GM23338 (cell line): Measurements from ENCODE around the gene FCHSD2. TPM values are rescaled to one million over a fixed set of nuclear protein-coding genes. Genes with fewer than 3 reads are reported as not detected.

Experiments used
- ATAC-seq: fragments of 200-7000 bp; cut with Tn5 transposase; 3 replicates; pipeline ENCODE4 v1.9.1; 2020
- DNase-seq: peaks from one replicate; pipeline ENCODE4 v3.0.0-alpha.2; 2015; ENCODE audit warnings: low spot score
- H2AFZ ChIP-seq: fragments of 200-600 bp; sonication (generic); 2 replicates; pipeline ENCODE4 v1.8.0; 2016; ENCODE audit warnings: antibody characterized with exemption, mild to moderate bottlenecking, moderate library complexity
- H3F3A ChIP-seq: fragments of 200-600 bp; sonication (generic); replicated peaks from 2 replicates; pipeline ENCODE4 v1.8.0; 2017; ENCODE audit warnings: antibody characterized with exemption, mixed run types, low read depth
- H3K27ac ChIP-seq: fragments of 200-600 bp; sonication (generic); 2 replicates; pipeline ENCODE4 v1.6.1; 2016; ENCODE audit warnings: low read depth
- H3K27me3 ChIP-seq: fragments of 200-600 bp; sonication (generic); 2 replicates; pipeline ENCODE4 v1.8.0; 2016; ENCODE audit warnings: mild to moderate bottlenecking, mixed run types, moderate library complexity; ENCODE audit not compliant: insufficient read depth
- H3K36me3 ChIP-seq: fragments of 200-600 bp; sonication (generic); 2 replicates; pipeline ENCODE4 v1.8.0; 2016; ENCODE audit warnings: mild to moderate bottlenecking; ENCODE audit not compliant: insufficient read depth
- H3K4me1 ChIP-seq: fragments of 200-600 bp; sonication (generic); 2 replicates; pipeline ENCODE4 v1.8.0; 2016; ENCODE audit warnings: mild to moderate bottlenecking, moderate library complexity; ENCODE audit not compliant: insufficient read depth
- H3K4me2 ChIP-seq: fragments of 200-600 bp; sonication (generic); 2 replicates; pipeline ENCODE4 v1.7.1; 2017; ENCODE audit warnings: mixed run types
- H3K4me3 ChIP-seq: fragments of 200-600 bp; sonication (generic); 2 replicates; pipeline ENCODE4 v1.6.1; 2016; ENCODE audit warnings: mixed run types
- H3K79me2 ChIP-seq: fragments of 200-600 bp; sonication (generic); replicated peaks from 2 replicates; pipeline ENCODE4 v1.8.0; 2017; ENCODE audit warnings: mild to moderate bottlenecking; ENCODE audit not compliant: insufficient read depth
- H3K9me2 ChIP-seq: fragments of 200-600 bp; sonication (generic); 2 replicates; pipeline ENCODE4 v1.8.0; 2017; ENCODE audit not compliant: insufficient read depth
- H4K20me1 ChIP-seq: fragments of 200-600 bp; sonication (generic); replicated peaks from 2 replicates; pipeline ENCODE4 v1.8.0; 2017; ENCODE audit warnings: mild to moderate bottlenecking; ENCODE audit not compliant: insufficient read depth
- H3K27ac Mint-ChIP-seq: 2 replicates; pipeline ENCODE4 v1.8.0; 2020; ENCODE audit warnings: inconsistent platforms, mild to moderate bottlenecking, moderate library complexity, mixed read lengths
- H3K27me3 Mint-ChIP-seq: 3 replicates; pipeline ENCODE4 v1.8.0; 2022; ENCODE audit warnings: low read depth, mild to moderate bottlenecking, moderate library complexity, mixed read lengths, inconsistent platforms; ENCODE audit not compliant: insufficient read depth, poor library complexity
- H3K36me3 Mint-ChIP-seq: 3 replicates; pipeline ENCODE4 v1.8.0; 2021; ENCODE audit warnings: low read depth, mild to moderate bottlenecking, inconsistent platforms, moderate library complexity, mixed read lengths
- H3K4me1 Mint-ChIP-seq: 3 replicates; pipeline ENCODE4 v1.8.0; 2020; ENCODE audit warnings: mild to moderate bottlenecking, inconsistent platforms, mixed read lengths
- H3K4me3 Mint-ChIP-seq: 3 replicates; pipeline ENCODE4 v1.8.0; 2021; ENCODE audit warnings: moderate library complexity, mild to moderate bottlenecking, inconsistent platforms, mixed read lengths
- H3K9me3 Mint-ChIP-seq: 3 replicates; pipeline ENCODE4 v1.8.0; 2020; ENCODE audit warnings: moderate library complexity, mild to moderate bottlenecking, inconsistent platforms, mixed read lengths
- CREB1 ChIP-seq: fragments of 250-450 bp; sonication (Bioruptor Pico); IDR thresholded peaks from 2 replicates; pipeline ENCODE4 v1.5.0; 2020; ENCODE audit warnings: low read depth, mild to moderate bottlenecking, moderate library complexity
- CTCF ChIP-seq, 2 experiments: fragments of 200-600 bp in 1 of 2; sonication (generic) in 1 of 2; conservative IDR thresholded peaks; 2 replicates each; pipeline versions ENCODE4 v1.5.1 to v1.6.1; 2016 to 2017; ENCODE audit warnings: antibody characterized with exemption in 2 of 2, low read depth in 2 of 2, mild to moderate bottlenecking in 2 of 2, moderate library complexity in 1 of 2
- ETS1 ChIP-seq: IDR thresholded peaks from 2 replicates; pipeline ENCODE4 v1.6.1; 2016; ENCODE audit warnings: antibody characterized with exemption
- EZH2phosphoT487 ChIP-seq: fragments of 200-600 bp; sonication (generic); IDR thresholded peaks from one replicate; pipeline ENCODE4 v1.8.1; 2018; ENCODE audit warnings: antibody characterized with exemption; ENCODE audit not compliant: unreplicated experiment
- NANOG ChIP-seq: IDR thresholded peaks from 2 replicates; pipeline ENCODE4 v1.6.1; 2016; ENCODE audit warnings: antibody characterized with exemption, borderline replicate concordance
- REST ChIP-seq: IDR thresholded peaks from one replicate; pipeline ENCODE4 v1.6.1; 2018; ENCODE audit warnings: antibody characterized with exemption; ENCODE audit not compliant: unreplicated experiment
- STAT1 ChIP-seq: IDR thresholded peaks from one replicate; pipeline ENCODE4 v1.6.1; 2016; ENCODE audit warnings: antibody characterized with exemption; ENCODE audit not compliant: unreplicated experiment
- ZNF331 ChIP-seq: fragments of 250-450 bp; sonication (Bioruptor Pico); IDR thresholded peaks from 2 replicates; pipeline ENCODE4 v1.5.0; 2020; ENCODE audit warnings: low read depth, mild to moderate bottlenecking, moderate library complexity
- ZNF462 ChIP-seq: fragments of 250-450 bp; sonication (Bioruptor Pico); IDR thresholded peaks from 2 replicates; pipeline ENCODE4 v1.5.0; 2020; ENCODE audit warnings: mild to moderate bottlenecking, moderate library complexity
- polyA plus RNA-seq: library from polyadenylated mRNA; unstranded; fragments of >200 nt; fragmentation: Nextera tagmentation; extraction: Ambion mirVana; gene quantifications from 2 replicates; pipeline ENCODE4 v1.2.1, GENCODE V29; 2016
- total RNA-seq: library from RNA; depleted of rRNA; stranded (reverse); fragments of >200 nt; shearing (Covaris generic); gene quantifications from 2 replicates; pipeline ENCODE4 v1.2.3, GENCODE V29; 2014

The FCHSD2 gene
- total and polyA plus RNA-seq, 2 experiments from 2014 or later = 3.6 to 5.2 TPM

- Histone ChIP-seq H4K20me1 (no peaks in the 10 kb centered on the region), H3K4me1 (peaks cover 13% of the 10 kb centered on the region), H3K27me3 (no peaks in the 10 kb centered on the region), H3K9me2 (no peaks in the 10 kb centered on the region), H3K4me2 (no peak overlapping the region), H3K79me2 (no peaks in the 10 kb centered on the region), H3K36me3 (no peaks in the 10 kb centered on the region), H3K4me3 (no peak overlapping the region), H3F3A (no peaks in the 10 kb centered on the region), H3K27ac (no peak overlapping the region), H2AFZ (no peak overlapping the region)
- TF ChIP-seq ETS1 (no peak), REST (no peak), NANOG (no peak), EZH2phosphoT487 (no peak), ZNF462 (CRISPR knock-in tag) (no peak), ZNF331 (CRISPR knock-in tag) (no peak), CTCF (conservative IDR thresholded peaks at IDR 0.05; ENCODE audit: low read depth in 2 of 2) (no peak), CREB1 (CRISPR knock-in tag) (no peak), STAT1 (no peak)
- H3K4me1 Mint-ChIP-seq = peaks cover 24% of the 10 kb centered on the region
- ATAC-seq (no peak), DNase-seq (no peak)
- no peak overlapping the region for H3K4me3 Mint-ChIP-seq
- H3K9me3 Mint-ChIP-seq = no peaks in the 10 kb centered on the region
- no peaks in the 10 kb centered on the region for H3K36me3 Mint-ChIP-seq
- no peak overlapping the region for H3K27ac Mint-ChIP-seq
- H3K27me3 Mint-ChIP-seq = peaks cover 17% of the 10 kb centered on the region
These were observed 353.9 kb downstream of the FCHSD2 start for GRCh38 chr11:72788241-72788640.
